GM10266 (cell line): ENCODE data around the gene SCARF2.
"Not testable (repeated sequence)": the region's sequence is repeated elsewhere in the genome, so short reads cannot be mapped to it uniquely, and the experiment has no call there.

Experiments used
- DNase-seq: peaks from one replicate; pipeline ENCODE4 v3.0.0; 2012; ENCODE audit errors: extremely low spot score
- CTCF ChIP-seq: IDR thresholded peaks from 2 replicates; pipeline ENCODE4 v1.5.1; 2012; ENCODE audit warnings: mild to moderate bottlenecking, low read depth; ENCODE audit not compliant: control insufficient read depth, insufficient read depth; ENCODE audit errors: missing control alignments

Gene SCARF2

GRCh38 chr22:20423008-20423905 lies 14.4 kb downstream of the SCARF2 start:
- no peak for TF ChIP-seq CTCF
- no peak for DNase-seq

GRCh38 chr22:20422271-20423007 lies 15.2 kb downstream of the SCARF2 start:
- no peak for TF ChIP-seq CTCF
- no peak for DNase-seq

- DNase-seq: no peak
- no peak for TF ChIP-seq CTCF
These were observed 16.1 kb downstream of the SCARF2 start for GRCh38 chr22:20421507-20421874.

GRCh38 chr22:20420157-20420842 lies 17.3 kb downstream of the SCARF2 start:
- no peak for DNase-seq
- TF ChIP-seq CTCF: no peak

- no peak for TF ChIP-seq CTCF
- DNase-seq: no peak
These were observed 18.0 kb downstream of the SCARF2 start for GRCh38 chr22:20419664-20419951.

GRCh38 chr22:20418211-20418788 lies 19.3 kb downstream of the SCARF2 start:
- peak; percentile 84 for DNase-seq
- peak; percentile 74 for TF ChIP-seq CTCF

GRCh38 chr22:20415699-20416098 lies 21.9 kb downstream of the SCARF2 start:
- not testable (repeated sequence) for DNase-seq

GRCh38 chr22:20415241-20415640 lies 22.4 kb downstream of the SCARF2 start:
- DNase-seq: not testable (repeated sequence)
